ENCODE measurements around the gene STARD13. TPM values are rescaled to one million over a fixed set of nuclear protein-coding genes. Genes with fewer than 3 reads are reported as not detected.

Gene STARD13
- total RNA-seq, 2 experiments from 2014 or later, result 0.30 to 0.31 TPM

DNA sequence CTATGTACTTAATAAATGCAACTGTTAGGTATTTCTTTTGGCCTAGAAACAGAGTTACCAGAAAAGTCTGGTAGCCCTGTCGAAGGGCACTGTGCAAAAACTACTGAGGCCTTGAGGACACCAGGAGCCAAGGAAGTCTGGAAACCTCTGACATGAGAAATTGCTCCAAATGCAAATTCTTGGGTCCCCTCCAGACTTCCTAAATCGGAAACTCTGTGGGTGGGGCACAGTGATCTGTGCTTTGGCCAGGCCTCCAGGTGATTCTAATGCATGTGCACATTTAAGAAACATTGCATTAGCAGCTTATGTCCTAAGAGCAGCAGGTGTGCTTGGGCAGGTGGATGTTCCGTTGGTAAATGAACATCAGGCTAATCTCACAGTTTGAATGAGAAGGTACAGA, 50.0 kb downstream of the STARD13 start:
- no peak overlapping the region for H3K27ac Mint-ChIP-seq
- intact Hi-C loops (cut with micrococcal nuclease), result no loop called here
- peaks cover 19% of the 10 kb centered on the region for H3K27me3 Mint-ChIP-seq (ENCODE audit: low read depth)
- H3K36me3 Mint-ChIP-seq (ENCODE audit: low read depth), result peaks cover 2% of the 10 kb centered on the region
- H3K9me3 Mint-ChIP-seq, result peaks cover 14% of the 10 kb centered on the region
- H3K4me1 Mint-ChIP-seq (ENCODE audit: low read depth), result no peaks in the 10 kb centered on the region
- no peak overlapping the region for H3K4me3 Mint-ChIP-seq
- CTCF ChIA-PET, result no interaction called here
- no peak for DNase-seq

DNA sequence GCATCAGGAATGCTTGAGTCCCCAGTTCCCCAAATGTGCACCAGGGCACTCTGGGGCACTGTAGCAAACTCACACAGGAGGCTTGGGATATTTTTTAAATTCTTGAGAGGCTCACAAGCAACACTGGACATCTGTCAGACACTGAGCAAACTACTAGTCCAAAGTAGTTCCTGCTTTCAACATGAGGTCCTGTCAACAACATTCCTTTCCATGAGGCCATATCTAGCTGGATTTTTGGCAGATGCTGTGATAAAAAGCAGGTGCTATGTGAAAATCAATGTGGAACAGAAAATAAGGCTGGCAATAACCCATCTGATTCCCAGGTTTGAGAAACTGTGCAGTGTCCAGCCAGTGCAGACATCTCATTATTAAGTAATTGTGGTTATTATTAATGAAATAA, 50.5 kb downstream of the STARD13 start:
- no peak overlapping the region for H3K4me3 Mint-ChIP-seq
- intact Hi-C loops (cut with micrococcal nuclease), result no loop called here
- H3K27me3 Mint-ChIP-seq (ENCODE audit: low read depth), result peaks cover 18% of the 10 kb centered on the region
- no peak for DNase-seq
- no peak overlapping the region for H3K27ac Mint-ChIP-seq
- no peaks in the 10 kb centered on the region for H3K4me1 Mint-ChIP-seq (ENCODE audit: low read depth)
- peaks cover 2% of the 10 kb centered on the region for H3K36me3 Mint-ChIP-seq (ENCODE audit: low read depth)
- H3K9me3 Mint-ChIP-seq, result peaks cover 14% of the 10 kb centered on the region
- CTCF ChIA-PET, result no interaction called here

DNA sequence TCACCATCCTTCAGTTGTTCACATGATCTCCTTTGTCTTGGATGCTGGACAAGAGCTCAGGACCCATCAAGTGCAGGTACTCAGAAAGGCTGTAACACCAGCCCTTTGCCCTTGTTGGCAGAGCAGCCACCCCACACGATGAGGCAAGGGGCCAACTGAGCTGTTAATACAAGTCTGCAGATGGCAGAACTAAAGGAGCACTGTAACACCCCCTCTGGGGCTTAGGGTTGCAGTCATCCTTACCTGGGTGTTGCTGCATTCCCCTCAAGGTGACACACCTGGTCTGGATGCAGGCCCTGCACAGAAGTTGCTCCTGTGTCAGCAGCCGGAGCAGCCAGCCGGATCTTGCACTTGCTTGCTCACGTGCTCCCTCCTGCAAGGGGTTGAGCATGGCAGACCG, 52.0 kb downstream of the STARD13 start:
- CTCF ChIA-PET, result no interaction called here
- H3K36me3 Mint-ChIP-seq (ENCODE audit: low read depth), result peaks cover 2% of the 10 kb centered on the region
- H3K4me3 Mint-ChIP-seq, result no peak overlapping the region
- no peak for DNase-seq
- H3K27me3 Mint-ChIP-seq (ENCODE audit: low read depth), result peaks cover 14% of the 10 kb centered on the region
- no peak overlapping the region for H3K27ac Mint-ChIP-seq
- peaks cover 8% of the 10 kb centered on the region for H3K4me1 Mint-ChIP-seq (ENCODE audit: low read depth)
- intact Hi-C loops (cut with micrococcal nuclease), result no loop called here
- H3K9me3 Mint-ChIP-seq, result peaks cover 12% of the 10 kb centered on the region

DNA sequence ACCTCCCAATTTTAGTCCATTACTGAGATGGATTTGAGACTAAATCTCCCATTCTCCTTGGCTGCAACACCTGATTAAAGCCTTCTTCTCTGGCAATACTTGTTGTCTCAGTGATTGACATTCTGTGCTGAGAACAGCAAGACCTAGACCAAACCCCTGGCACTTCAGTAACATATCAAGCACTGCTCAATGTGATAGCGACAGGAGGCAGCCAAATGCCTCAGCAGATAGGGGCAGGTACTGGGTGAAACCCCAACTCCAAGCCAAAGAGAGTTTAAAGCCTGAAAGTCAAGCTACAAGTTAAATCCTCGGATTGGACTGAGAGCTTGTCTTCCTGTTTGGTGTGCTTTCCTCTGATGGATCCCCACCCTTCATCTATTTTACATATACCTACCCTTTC, 52.7 kb downstream of the STARD13 start:
- intact Hi-C loops (cut with micrococcal nuclease), result no loop called here
- Mint-ChIP-seq H3K4me3 (no peak overlapping the region), H3K27me3 (ENCODE audit: low read depth) (peaks cover 10% of the 10 kb centered on the region), H3K4me1 (ENCODE audit: low read depth) (peaks cover 8% of the 10 kb centered on the region), H3K36me3 (ENCODE audit: low read depth) (peaks cover 2% of the 10 kb centered on the region), H3K27ac (no peak overlapping the region), H3K9me3 (peaks cover 12% of the 10 kb centered on the region)
- DNase-seq, result no peak
- CTCF ChIA-PET, result no interaction called here

DNA sequence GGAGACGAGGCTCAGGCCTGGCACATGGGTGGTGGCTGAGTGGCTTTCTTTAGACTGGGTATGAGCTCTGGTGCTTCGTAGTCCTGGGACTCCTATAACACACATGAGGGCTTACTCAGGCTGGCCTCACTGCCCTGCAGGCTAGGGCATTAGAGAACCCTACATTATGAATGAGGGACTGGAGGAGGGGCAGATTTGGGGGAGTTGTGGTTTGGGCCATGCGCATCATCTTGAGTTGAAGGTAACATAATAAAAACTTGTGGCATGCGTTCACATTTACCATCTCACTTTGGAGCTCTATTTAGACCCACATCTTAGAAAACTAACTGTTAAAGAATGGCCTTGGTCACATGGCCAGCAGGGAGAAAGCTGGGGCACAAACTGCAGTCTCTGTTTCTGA, 54.2 kb downstream of the STARD13 start:
- H3K36me3 Mint-ChIP-seq (ENCODE audit: low read depth), result peaks cover 2% of the 10 kb centered on the region
- peaks cover 7% of the 10 kb centered on the region for H3K27me3 Mint-ChIP-seq (ENCODE audit: low read depth)
- H3K27ac Mint-ChIP-seq, result no peak overlapping the region
- H3K9me3 Mint-ChIP-seq, result peaks cover 12% of the 10 kb centered on the region
- CTCF ChIA-PET, result interaction anchor here (0.6 to 1.2 kb wide), 3 partner anchors 37 to 487 kb away, joined by 3 read pairs; no protein-coding TSS in a partner anchor
- DNase-seq, result no peak
- no peak overlapping the region for H3K4me3 Mint-ChIP-seq
- intact Hi-C loops (cut with micrococcal nuclease), result no loop called here
- H3K4me1 Mint-ChIP-seq (ENCODE audit: low read depth), result peaks cover 8% of the 10 kb centered on the region

DNA sequence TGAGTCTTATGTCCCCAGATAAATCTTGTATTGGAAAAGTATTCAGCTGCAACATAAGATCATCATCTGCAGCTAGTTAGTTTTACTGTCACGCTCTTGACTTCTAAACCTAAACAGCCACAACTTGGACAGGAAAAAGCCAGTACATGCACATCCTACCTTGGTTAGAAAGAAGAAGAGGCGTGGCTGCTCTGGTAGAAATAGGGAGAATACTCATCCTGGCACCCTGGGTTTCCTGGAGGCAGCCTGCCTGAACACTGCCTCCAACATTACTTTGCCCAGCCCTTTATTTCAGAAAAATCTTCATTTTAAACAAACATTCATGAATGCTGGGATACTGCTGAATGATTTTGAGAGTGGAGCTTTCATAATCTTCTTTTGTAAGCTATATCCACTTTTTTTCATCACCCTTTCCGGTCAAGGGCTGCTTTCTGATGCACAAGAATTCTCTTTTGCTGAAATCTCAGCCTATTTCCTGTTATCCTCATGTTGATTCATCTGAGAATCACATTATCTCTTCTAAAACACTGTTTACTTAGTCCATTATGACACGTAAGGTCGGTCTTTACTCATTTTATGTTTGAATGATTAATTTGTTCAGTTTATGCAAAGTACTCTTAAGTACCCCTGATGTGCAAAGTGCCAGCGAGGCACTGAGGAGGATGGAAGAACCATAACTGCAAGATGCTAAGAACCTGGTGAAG, 55.2 kb downstream of the STARD13 start:
- CTCF ChIA-PET, result interaction anchor here (0.7 to 1.5 kb wide), 4 partner anchors 10 to 54 kb away, joined by 3 to 5 read pairs (median 4); no protein-coding TSS in a partner anchor
- Mint-ChIP-seq H3K4me1 (ENCODE audit: low read depth) (peaks cover 8% of the 10 kb centered on the region), H3K36me3 (ENCODE audit: low read depth) (peaks cover 2% of the 10 kb centered on the region), H3K27ac (no peak overlapping the region), H3K9me3 (peaks cover 12% of the 10 kb centered on the region), H3K27me3 (ENCODE audit: low read depth) (peaks cover 7% of the 10 kb centered on the region), H3K4me3 (no peak overlapping the region)
- DNase-seq, result no peak
- intact Hi-C loops (cut with micrococcal nuclease), result no loop called here

DNA sequence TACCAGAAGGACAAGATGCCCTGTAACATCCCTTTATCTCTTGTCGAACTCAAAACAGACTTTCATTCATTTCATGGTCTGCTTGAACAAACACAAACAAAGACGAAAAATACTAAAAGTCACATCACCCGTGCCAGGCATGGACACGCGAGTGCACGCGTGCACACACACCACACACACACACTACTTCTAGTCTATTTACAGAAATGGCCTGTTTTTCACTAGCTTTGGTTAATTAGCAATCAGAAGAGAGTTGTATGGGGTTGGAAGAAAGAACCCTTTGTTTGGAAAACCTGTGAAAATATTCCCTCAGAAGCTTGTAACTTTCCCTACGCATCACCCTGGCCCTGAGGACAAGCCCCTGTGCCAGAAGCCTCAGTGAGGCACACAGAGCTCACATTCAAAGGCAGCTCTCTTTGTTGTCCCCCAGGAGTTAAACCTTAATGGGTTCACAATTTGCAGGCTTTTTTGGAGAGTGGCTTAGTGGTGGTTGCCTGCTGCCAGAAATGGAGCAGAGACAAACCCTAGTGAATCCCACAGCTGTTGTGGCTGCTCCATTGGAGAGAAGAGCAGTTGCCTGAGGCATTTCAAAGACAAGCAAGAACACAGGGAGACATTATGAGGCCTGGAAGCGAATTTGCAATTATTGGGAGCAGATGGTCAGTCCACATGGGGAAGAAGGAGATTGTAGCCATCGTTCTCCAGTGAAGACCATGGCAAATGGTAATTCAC, 55.9 kb downstream of the STARD13 start:
- CTCF ChIA-PET, result interaction anchor here (0.6 to 1.6 kb wide), 5 partner anchors 11 to 492 kb away, joined by 3 to 5 read pairs (median 3); no protein-coding TSS in a partner anchor
- DNase-seq, result no peak
- H3K36me3 Mint-ChIP-seq (ENCODE audit: low read depth), result peaks cover 2% of the 10 kb centered on the region
- H3K4me3 Mint-ChIP-seq, result no peak overlapping the region
- no peak overlapping the region for H3K27ac Mint-ChIP-seq
- H3K4me1 Mint-ChIP-seq (ENCODE audit: low read depth), result peaks cover 8% of the 10 kb centered on the region
- intact Hi-C loops (cut with micrococcal nuclease), result loop anchor here (2.0 kb wide), 1 partner anchor 1927 kb away; no protein-coding TSS in a partner anchor
- peaks cover 14% of the 10 kb centered on the region for H3K9me3 Mint-ChIP-seq
- peaks cover 9% of the 10 kb centered on the region for H3K27me3 Mint-ChIP-seq (ENCODE audit: low read depth)

DNA sequence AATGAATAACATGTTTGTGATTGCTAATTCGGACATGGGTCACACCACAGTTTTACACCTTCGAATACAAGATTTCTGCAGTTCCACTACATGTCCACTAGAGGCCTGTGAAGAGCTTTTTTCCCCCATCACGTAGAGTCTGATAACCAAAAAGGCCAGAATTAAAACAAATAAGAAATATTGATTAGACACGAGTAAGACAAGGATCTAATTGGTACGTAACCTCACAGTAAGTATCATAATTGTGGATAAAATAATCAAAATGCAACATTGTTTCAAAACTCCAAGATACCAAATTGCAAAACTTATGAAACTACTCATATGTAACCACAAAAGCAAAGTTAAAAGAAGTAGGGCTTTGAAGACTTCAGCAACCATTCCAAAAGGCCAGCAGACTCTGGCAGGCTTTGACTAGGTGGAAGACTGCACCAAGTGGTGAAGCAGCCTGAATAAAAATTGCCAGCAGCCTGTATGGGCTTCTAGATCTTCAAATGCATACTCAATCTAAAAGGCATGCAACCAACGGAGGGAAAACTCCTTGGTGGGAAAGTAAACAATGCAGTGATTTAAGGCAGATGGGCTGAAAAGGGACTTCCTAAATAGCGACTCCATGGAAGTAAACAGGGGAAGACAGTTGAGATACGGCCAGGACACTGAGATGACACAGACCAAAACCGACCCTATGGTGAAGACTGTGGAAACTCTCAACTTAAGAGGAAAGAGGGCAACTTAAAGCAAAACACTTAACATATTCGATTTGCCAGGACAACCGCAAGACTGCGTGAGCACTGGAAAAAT, 56.7 kb downstream of the STARD13 start:
- peak; percentile 24 for DNase-seq
- CTCF ChIA-PET, result interaction anchor here (0.7 to 2.2 kb wide), 8 partner anchors 9 to 493 kb away, joined by 3 to 9 read pairs (median 3); no protein-coding TSS in a partner anchor
- Mint-ChIP-seq H3K9me3 (peaks cover 20% of the 10 kb centered on the region), H3K4me3 (no peak overlapping the region), H3K4me1 (ENCODE audit: low read depth) (peaks cover 8% of the 10 kb centered on the region), H3K27ac (no peak overlapping the region), H3K36me3 (ENCODE audit: low read depth) (peaks cover 2% of the 10 kb centered on the region), H3K27me3 (ENCODE audit: low read depth) (peaks cover 12% of the 10 kb centered on the region)
- intact Hi-C loops (cut with micrococcal nuclease), result loop anchor here (1.0 to 2.0 kb wide), 5 partner anchors 313 to 1935 kb away; partner anchors contain the start of gene PDS5B

DNA sequence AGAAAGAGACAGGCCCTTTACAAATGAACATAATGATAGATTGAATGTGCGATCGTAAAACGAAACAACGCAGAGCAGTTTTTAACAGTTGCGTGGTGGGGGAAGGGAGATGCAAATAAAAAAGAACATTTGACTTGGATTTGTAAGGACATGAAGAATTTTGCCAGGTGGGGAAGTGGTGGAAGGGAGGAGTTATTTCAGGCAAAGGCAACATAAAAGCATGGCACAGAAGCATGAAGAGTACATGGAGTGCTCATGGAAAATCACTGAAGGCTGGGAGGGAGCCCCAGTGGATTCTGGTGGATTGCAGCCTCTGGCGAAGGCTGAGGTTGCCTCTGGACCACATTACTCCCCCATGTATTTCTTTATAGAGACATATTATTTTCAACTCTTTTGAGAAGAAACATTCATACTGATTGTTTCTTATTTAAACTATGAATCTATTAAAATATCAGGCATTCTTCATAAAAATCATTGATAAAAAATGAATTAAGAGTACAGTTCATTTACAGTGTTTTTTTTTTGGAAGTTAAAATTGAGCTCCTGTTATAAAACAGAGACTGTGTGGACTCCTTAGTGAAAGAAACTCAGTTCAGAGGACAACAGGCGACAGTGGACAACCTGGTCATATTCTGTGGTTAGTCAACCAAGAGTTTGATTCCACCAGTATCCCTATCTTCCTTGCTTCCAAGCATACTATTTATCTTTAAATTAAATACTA, 57.5 kb downstream of the STARD13 start:
- Mint-ChIP-seq H3K4me1 (ENCODE audit: low read depth) (peaks cover 8% of the 10 kb centered on the region), H3K36me3 (ENCODE audit: low read depth) (peaks cover 2% of the 10 kb centered on the region), H3K9me3 (peaks cover 17% of the 10 kb centered on the region), H3K27ac (no peak overlapping the region), H3K4me3 (no peak overlapping the region), H3K27me3 (ENCODE audit: low read depth) (peaks cover 11% of the 10 kb centered on the region)
- CTCF ChIA-PET, result interaction anchor here (0.5 to 2.2 kb wide), 7 partner anchors 8 to 496 kb away, joined by 3 to 9 read pairs (median 3); no protein-coding TSS in a partner anchor
- no peak for DNase-seq
- intact Hi-C loops (cut with micrococcal nuclease), result loop anchor here (1.0 to 2.0 kb wide), 5 partner anchors 314 to 1936 kb away; partner anchors contain the start of gene PDS5B

DNA sequence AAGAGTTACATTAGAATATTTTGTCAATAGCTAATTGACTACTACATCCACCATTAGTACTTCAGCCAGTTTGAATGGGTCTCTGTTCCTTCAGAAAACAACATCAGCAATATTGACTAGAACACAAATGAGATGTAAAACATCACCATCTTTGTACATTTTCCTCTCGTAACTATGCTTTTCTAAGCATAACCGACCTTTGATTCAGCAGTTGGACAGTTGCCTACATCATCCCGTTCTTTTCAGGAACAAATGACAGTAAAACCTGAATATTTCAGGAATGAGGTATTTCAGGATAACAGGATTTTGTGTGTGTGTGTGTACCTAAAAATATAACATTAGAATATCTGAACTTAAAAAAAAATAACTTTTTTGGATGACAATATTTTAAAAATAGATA, 60.9 kb downstream of the STARD13 start:
- peaks cover 8% of the 10 kb centered on the region for H3K4me1 Mint-ChIP-seq (ENCODE audit: low read depth)
- peaks cover 5% of the 10 kb centered on the region for H3K27me3 Mint-ChIP-seq (ENCODE audit: low read depth)
- DNase-seq, result no peak
- peaks cover 9% of the 10 kb centered on the region for H3K9me3 Mint-ChIP-seq
- intact Hi-C loops (cut with micrococcal nuclease), result no loop called here
- H3K27ac Mint-ChIP-seq, result no peak overlapping the region
- no peaks in the 10 kb centered on the region for H3K36me3 Mint-ChIP-seq (ENCODE audit: low read depth)
- CTCF ChIA-PET, result interaction anchor here (1.6 kb wide), 1 partner anchor 500 kb away, joined by 5 read pairs; no protein-coding TSS in a partner anchor
- no peak overlapping the region for H3K4me3 Mint-ChIP-seq

DNA sequence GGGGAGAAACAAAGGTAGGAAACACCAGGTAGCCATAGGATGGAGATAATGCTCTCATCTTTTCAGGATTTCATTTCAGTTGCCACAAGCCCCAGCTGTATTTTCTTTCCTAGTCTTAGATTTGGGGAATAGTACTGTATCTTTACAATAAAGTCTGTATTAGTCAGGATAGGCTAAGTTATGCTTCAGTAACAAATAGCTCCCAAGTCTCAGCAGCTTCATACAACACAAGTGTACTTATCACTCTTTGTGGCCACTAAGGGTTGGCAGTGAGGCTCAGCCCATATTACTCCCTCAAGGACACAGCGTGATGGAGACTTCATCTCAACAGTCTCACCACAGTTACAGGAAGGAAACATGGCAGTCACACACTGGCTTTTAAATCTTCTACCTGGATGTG, 61.4 kb downstream of the STARD13 start:
- DNase-seq, result no peak
- CTCF ChIA-PET, result interaction anchor here (1.6 kb wide), 1 partner anchor 500 kb away, joined by 5 read pairs; no protein-coding TSS in a partner anchor
- no peak overlapping the region for H3K4me3 Mint-ChIP-seq
- intact Hi-C loops (cut with micrococcal nuclease), result no loop called here
- no peaks in the 10 kb centered on the region for H3K36me3 Mint-ChIP-seq (ENCODE audit: low read depth)
- H3K4me1 Mint-ChIP-seq (ENCODE audit: low read depth), result peaks cover 6% of the 10 kb centered on the region
- peaks cover 9% of the 10 kb centered on the region for H3K9me3 Mint-ChIP-seq
- no peak overlapping the region for H3K27ac Mint-ChIP-seq
- H3K27me3 Mint-ChIP-seq (ENCODE audit: low read depth), result peaks cover 5% of the 10 kb centered on the region
